HCT116 (cell line): Measurements from ENCODE around the gene NUDT9. TPM values are rescaled to one million over a fixed set of nuclear protein-coding genes. Genes with fewer than 3 reads are reported as not detected.

ENCODE experiments used
- ATAC-seq: fragments of 200-7000 bp; cut with Tn5 transposase; 2 replicates; pipeline ENCODE4 v1.9.1; 2020; ENCODE audit warnings: mild to moderate bottlenecking, moderate library complexity
- BruUV-seq: library from RNA; stranded (reverse); fragments of 400-500 nt; replicated peaks from 2 replicates; lab custom pipeline; 2021; lab: Mats Ljungman, UMichigan
- CTCF ChIA-PET: fragments of 300-600 bp; sonication (Branson Sonifier 250); formaldehyde crosslinking; loops from one replicate; lab custom pipeline; 2021; ENCODE audit warnings: antibody characterized with exemption; lab: Charles Lee
- POLR2A ChIA-PET: fragments of 300-600, 350-600 bp; sonication (Branson Sonifier 250); formaldehyde crosslinking; loops from one replicate; lab custom pipeline; 2021; ENCODE audit warnings: antibody characterized with exemption; lab: Charles Lee
- RAD21 ChIA-PET, 2 experiments: fragments of 300-600 bp; sonication (Branson Sonifier 250); formaldehyde crosslinking; loops; one replicate each; lab custom pipeline; 2023; ENCODE audit warnings: low total read pairs in 2 of 2; ENCODE audit not compliant: uncharacterized antibody in 2 of 2, unreplicated experiment in 2 of 2, low non-redundant PET in 1 of 2; lab: Charles Lee
- DNase-seq: peaks from one replicate; pipeline ENCODE4 v3.0.0-alpha.2; 2010; ENCODE audit warnings: low read depth, low spot score
- H2AFZ ChIP-seq: fragments of 200-600 bp; shearing (Covaris generic), sonication (generic); 2 replicates; pipeline ENCODE4 v1.6.1; 2017; ENCODE audit warnings: low read depth, mixed run types, mixed read lengths, antibody characterized with exemption, low read length; ENCODE audit not compliant: poor library complexity, severe bottlenecking
- H3K27ac ChIP-seq: 2 replicates; pipeline ENCODE4 v1.5.1; 2012; ENCODE audit warnings: low read depth, low read length
- H3K27me3 ChIP-seq: fragments of 200-600 bp; sonication (generic); 2 replicates; pipeline ENCODE4 v1.6.1; 2016; ENCODE audit warnings: mixed run types, low read length, mixed read lengths; ENCODE audit not compliant: insufficient read depth
- H3K36me3 ChIP-seq, 2 experiments: fragments of 200-500 bp in 1 of 2; fragments of 200-600 bp in 1 of 2; sonication (Bioruptor generic) in 1 of 2; sonication (generic) in 1 of 2; 2 replicates each; pipeline versions ENCODE4 v1.5.1 to v1.6.1; 2014 to 2016; ENCODE audit warnings: low read length in 2 of 2, inconsistent platforms in 1 of 2, mixed read lengths in 1 of 2, mixed run types in 1 of 2; ENCODE audit not compliant: insufficient read depth in 2 of 2, control insufficient read depth in 1 of 2
- H3K4me1 ChIP-seq, 2 experiments: fragments of 200-600 bp in 1 of 2; sonication (generic) in 1 of 2; 2 replicates each; pipeline versions ENCODE4 v1.5.1 to v1.6.1; 2012 to 2017; ENCODE audit warnings: low read length in 2 of 2, inconsistent platforms in 1 of 2, mild to moderate bottlenecking in 1 of 2, mixed read lengths in 1 of 2, mixed run types in 1 of 2, moderate library complexity in 1 of 2; ENCODE audit not compliant: insufficient read depth in 2 of 2, control insufficient read depth in 1 of 2
- H3K4me2 ChIP-seq: fragments of 200-600 bp; sonication (generic); 2 replicates; pipeline ENCODE4 v1.6.1; 2017; ENCODE audit warnings: mixed run types, low read length, mixed read lengths
- H3K4me3 ChIP-seq, 2 experiments: fragments of 200-600 bp in 1 of 2; sonication (generic) in 1 of 2; replicated peaks in 1 of 2; 2 replicates each; pipeline ENCODE4 v1.5.1; 2011 to 2016; ENCODE audit warnings: low read length in 2 of 2, control low read depth in 1 of 2, low read depth in 1 of 2, mild to moderate bottlenecking in 1 of 2, mixed read lengths in 1 of 2, mixed run types in 1 of 2
- H3K79me2 ChIP-seq: fragments of 200-600 bp; sonication (generic); 2 replicates; pipeline ENCODE4 v1.6.1; 2017; ENCODE audit warnings: mild to moderate bottlenecking, mixed run types, low read length, moderate library complexity, mixed read lengths; ENCODE audit not compliant: insufficient read depth
- H3K9ac ChIP-seq: fragments of 200-600 bp; sonication (generic); 2 replicates; pipeline ENCODE4 v1.6.1; 2016; ENCODE audit warnings: low read length, mixed read lengths
- H3K9me2 ChIP-seq: fragments of 200-600 bp; sonication (generic), shearing (Covaris generic); 2 replicates; pipeline ENCODE4 v1.6.1; 2017; ENCODE audit warnings: mixed run types, mild to moderate bottlenecking, moderate library complexity; ENCODE audit not compliant: insufficient read depth
- H3K9me3 ChIP-seq, 2 experiments: fragments of 200-500 bp in 1 of 2; fragments of 200-600 bp in 1 of 2; sonication (Bioruptor generic) in 1 of 2; sonication (generic) in 1 of 2; 2 replicates each; pipeline ENCODE4 v1.6.1; 2014 to 2017; ENCODE audit warnings: low read length in 2 of 2, mixed read lengths in 2 of 2, inconsistent platforms in 1 of 2, low read depth in 1 of 2, mild to moderate bottlenecking in 1 of 2, mixed run types in 1 of 2, moderate library complexity in 1 of 2; ENCODE audit not compliant: control insufficient read depth in 1 of 2, insufficient read depth in 1 of 2
- H4K20me1 ChIP-seq: fragments of 200-600 bp; sonication (generic), shearing (Covaris generic); 2 replicates; pipeline ENCODE4 v1.6.1; 2017; ENCODE audit warnings: mixed run types, mild to moderate bottlenecking, moderate library complexity; ENCODE audit not compliant: insufficient read depth
- ATF3 ChIP-seq: IDR thresholded peaks from 2 replicates; pipeline ENCODE4 v1.6.1; 2012
- CEBPB ChIP-seq: IDR thresholded peaks from 2 replicates; pipeline ENCODE4 v1.6.1; 2012; ENCODE audit warnings: low read depth
- EGR1 ChIP-seq: IDR thresholded peaks from 2 replicates; pipeline ENCODE4 v1.6.1; 2012; ENCODE audit warnings: low read depth
- EZH2 ChIP-seq: fragments of 200-600 bp; sonication (generic); IDR thresholded peaks from 2 replicates; pipeline ENCODE4 v1.6.1; 2017; ENCODE audit warnings: antibody characterized with exemption, mixed run types
- EZH2phosphoT487 ChIP-seq: fragments of 200-600 bp; IDR thresholded peaks from 2 replicates; pipeline ENCODE4 v1.6.1; 2018; ENCODE audit warnings: antibody characterized with exemption, borderline replicate concordance
- FOSL1 ChIP-seq: IDR thresholded peaks from 2 replicates; pipeline ENCODE4 v1.6.1; 2012; ENCODE audit warnings: low read depth
- POLR2A ChIP-seq: IDR thresholded peaks from 2 replicates; pipeline ENCODE4 v1.7.0; 2011; ENCODE audit warnings: borderline replicate concordance; ENCODE audit not compliant: insufficient read depth, insufficient read length; ENCODE audit errors: extremely low read depth
- POLR2AphosphoS5 ChIP-seq: IDR thresholded peaks from 2 replicates; pipeline ENCODE4 v1.6.1; 2011; ENCODE audit warnings: mild to moderate bottlenecking, low read depth, low read length, moderate library complexity
- RAD21 ChIP-seq: IDR thresholded peaks from 2 replicates; pipeline ENCODE4 v1.6.1; 2012; ENCODE audit warnings: low read depth, mild to moderate bottlenecking
- REST ChIP-seq: IDR thresholded peaks from 2 replicates; pipeline ENCODE4 v1.6.1; 2012; ENCODE audit warnings: low read depth
- SIN3A ChIP-seq: IDR thresholded peaks from 2 replicates; pipeline ENCODE4 v1.6.1; 2012; ENCODE audit warnings: low read depth
- SP1 ChIP-seq: IDR thresholded peaks from 2 replicates; pipeline ENCODE4 v1.6.1; 2012; ENCODE audit warnings: low read depth
- YY1 ChIP-seq: IDR thresholded peaks from 2 replicates; pipeline ENCODE4 v1.6.1; 2011; ENCODE audit warnings: low read length, low read depth, moderate library complexity, mild to moderate bottlenecking; ENCODE audit not compliant: insufficient replicate concordance; ENCODE audit errors: extremely low read depth
- ZBTB33 ChIP-seq: IDR thresholded peaks from 2 replicates; pipeline ENCODE4 v1.6.1; 2011; ENCODE audit warnings: mild to moderate bottlenecking, low read length, moderate library complexity; ENCODE audit not compliant: insufficient replicate concordance; ENCODE audit errors: extremely low read depth
- ZFX ChIP-seq: fragments of 450-650 bp; IDR thresholded peaks from 2 replicates; pipeline ENCODE4 v1.6.1; 2017
- intact Hi-C: fragments of 100-400 bp; cut with micrococcal nuclease; formaldehyde crosslinking; loops from 2 replicates; pipeline ENCODE4 v1.10.0; 2022
- total RNA-seq: library from RNA; stranded (reverse); gene quantifications from one replicate; pipeline ENCODE4 v1.2.1, GENCODE V29; 2021; ENCODE audit not compliant: unreplicated experiment

Gene NUDT9
- total RNA-seq, 1 experiment from 2014 or later, result 13.5 TPM

- BruUV-seq, result no TSS peak
- TF ChIP-seq ZBTB33 (no peak), POLR2A (no peak), RAD21 (no peak), EZH2 (no peak), ZFX (no peak), SIN3A (no peak), EGR1 (no peak), ATF3 (no peak), CEBPB (no peak), POLR2AphosphoS5 (no peak), SP1 (no peak), FOSL1 (no peak), REST (no peak), EZH2phosphoT487 (no peak), YY1 (no peak)
- TF ChIP-seq, all 23 proteins: peak for 0
- Histone ChIP-seq H3K36me3 (no peaks in the 10 kb centered on the region), H3K9me3 (no peaks in the 10 kb centered on the region), H3K9ac (no peak overlapping the region), H3K27ac (no peak overlapping the region), H2AFZ (no peak overlapping the region), H3K4me1 (no peaks in the 10 kb centered on the region), H4K20me1 (no peaks in the 10 kb centered on the region), H3K27me3 (no peaks in the 10 kb centered on the region), H3K9me2 (no peaks in the 10 kb centered on the region), H3K4me3 (no peak overlapping the region), H3K4me2 (no peak overlapping the region), H3K79me2 (no peaks in the 10 kb centered on the region)
- intact Hi-C loops, result no loop called here
- ChIA-PET RAD21 (no interaction called here), CTCF (interaction anchor here (0.8 kb wide), 1 partner anchor 12 kb away, joined by 3 read pairs; no protein-coding TSS in a partner anchor), POLR2A (no interaction called here)
- no peak for ATAC-seq
- no peak for DNase-seq
Measured at GRCh38 chr4:87405211-87405820, 17.1 kb upstream of the NUDT9 start.
